GM18519 (cell line): ENCODE data around the gene CRB2.

ENCODE experiments used
- ATAC-seq: cut with Tn5 transposase; IDR thresholded peaks from one replicate; pipeline ENCODE4 v1.9.1; 2021; ENCODE audit warnings: mild to moderate bottlenecking, moderate library complexity; ENCODE audit not compliant: unreplicated experiment, low FRiP score

Gene CRB2

DNA sequence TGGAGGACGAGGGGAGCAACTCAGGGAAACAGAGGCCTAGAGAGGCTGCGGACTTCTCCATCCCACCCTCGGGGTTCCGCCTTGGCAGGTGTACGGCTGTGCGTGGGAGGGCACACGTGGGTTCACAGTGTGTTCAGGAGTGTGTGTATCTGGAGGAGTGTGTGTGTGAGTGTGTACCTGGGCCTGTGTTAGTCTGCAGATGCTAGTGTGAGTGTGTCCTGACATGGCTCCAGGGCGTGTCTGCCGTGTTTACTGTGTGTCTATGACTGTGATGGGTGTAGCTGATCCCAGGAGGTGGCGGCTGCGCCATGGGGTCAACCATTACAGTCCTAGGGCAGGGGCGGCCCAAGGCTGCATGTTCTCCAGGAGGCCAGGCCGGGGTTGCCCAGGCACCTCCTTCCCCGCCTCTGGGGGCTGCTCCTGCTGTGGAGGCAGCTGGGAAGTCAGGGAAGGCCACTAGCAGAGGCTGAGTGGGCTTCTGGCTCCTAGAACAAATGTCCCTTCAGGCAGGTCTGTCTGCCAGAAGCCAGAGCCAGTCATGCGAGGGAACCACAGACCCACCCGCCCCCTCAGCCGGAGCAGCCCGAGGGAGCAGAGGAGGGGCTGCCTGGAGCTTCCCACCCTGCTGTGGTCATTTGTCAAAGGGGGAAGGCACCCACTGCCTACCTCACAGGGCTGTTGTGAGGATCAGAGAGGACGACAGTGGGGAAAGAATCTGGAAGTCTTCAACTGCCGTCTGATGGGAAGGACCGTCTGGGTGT is 21.4 kb downstream of the CRB2 start:
- ATAC-seq = no peak

DNA sequence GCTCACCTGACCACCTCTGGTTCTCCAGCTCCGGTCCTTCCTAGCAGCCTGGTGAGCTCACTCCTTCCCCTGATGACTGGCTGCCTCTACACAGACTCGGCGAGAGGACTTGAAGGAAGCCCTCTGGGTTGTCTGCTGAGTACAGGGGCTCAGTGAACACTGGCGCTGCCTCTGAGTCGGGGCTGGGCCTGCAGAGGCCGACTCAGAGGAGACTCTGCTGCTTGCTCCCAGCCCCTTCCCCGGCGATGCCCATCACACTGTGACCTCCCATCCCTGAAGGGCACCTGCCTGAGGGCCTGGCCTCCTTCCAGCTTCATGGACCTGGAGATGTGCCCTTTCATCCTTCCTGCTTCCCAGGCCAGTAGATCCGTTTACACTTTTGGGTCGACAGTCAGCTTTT is 22.0 kb downstream of the CRB2 start:
- no peak for ATAC-seq

GRCh38 chr9:123378956-123379660 is 23.1 kb downstream of the CRB2 start:
- no peak for ATAC-seq

- ATAC-seq = no peak
These were observed 25.1 kb downstream of the CRB2 start for GRCh38 chr9:123380852-123381705.

- ATAC-seq = no peak
These were observed 26.9 kb downstream of the CRB2 start for GRCh38 chr9:123382653-123383511.

DNA sequence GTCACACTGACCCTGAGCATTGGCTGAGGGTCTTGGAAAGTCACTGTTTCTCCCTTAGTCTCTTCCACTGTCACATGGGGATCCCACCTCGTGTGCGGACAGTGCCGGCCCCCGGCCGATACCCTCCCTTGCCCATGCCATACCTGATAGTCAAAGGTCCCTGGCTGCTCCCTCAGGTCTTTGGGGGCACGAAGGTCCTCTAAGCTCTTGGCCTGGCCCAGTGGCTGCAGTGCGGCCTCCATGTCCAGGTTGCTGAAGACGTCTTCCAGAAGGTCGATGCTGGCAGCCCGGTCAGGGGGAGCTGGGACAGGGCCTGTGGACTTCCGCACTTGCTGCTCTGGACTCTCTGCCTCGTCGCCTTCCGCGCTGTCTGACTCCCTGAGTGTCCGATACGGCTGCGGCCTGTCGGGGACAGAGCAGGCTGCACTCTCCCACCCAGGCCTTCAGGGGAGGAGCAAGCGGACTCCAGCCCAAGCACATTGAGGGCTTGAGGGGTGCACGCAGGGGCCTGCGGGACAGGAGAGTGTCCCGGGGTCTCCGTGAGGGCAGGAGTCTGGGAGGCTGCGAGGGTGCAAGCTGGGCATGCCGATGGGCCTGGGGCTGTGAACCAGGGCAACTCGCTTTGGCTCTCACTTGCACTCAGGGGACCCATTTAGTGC is 27.6 kb downstream of the CRB2 start:
- ATAC-seq = no peak

- ATAC-seq = no peak
These were observed 31.7 kb downstream of the CRB2 start for GRCh38 chr9:123387686-123388085.

- no peak for ATAC-seq
These were observed 33.1 kb downstream of the CRB2 start for GRCh38 chr9:123389070-123389469.

- ATAC-seq = no peak
These were observed 33.7 kb downstream of the CRB2 start for GRCh38 chr9:123389698-123390097.

GRCh38 chr9:123390337-123391135 is 34.5 kb downstream of the CRB2 start:
- no peak for ATAC-seq

GRCh38 chr9:123391233-123391632 is 35.2 kb downstream of the CRB2 start:
- no peak for ATAC-seq

- ATAC-seq = no peak
These were observed 35.9 kb downstream of the CRB2 start for GRCh38 chr9:123391946-123392345.

GRCh38 chr9:123392802-123393201 is 36.8 kb downstream of the CRB2 start:
- no peak for ATAC-seq

- no peak for ATAC-seq
These were observed 38.6 kb downstream of the CRB2 start for GRCh38 chr9:123394291-123395235.

GRCh38 chr9:123395276-123395688 is 39.3 kb downstream of the CRB2 start:
- ATAC-seq = no peak

DNA sequence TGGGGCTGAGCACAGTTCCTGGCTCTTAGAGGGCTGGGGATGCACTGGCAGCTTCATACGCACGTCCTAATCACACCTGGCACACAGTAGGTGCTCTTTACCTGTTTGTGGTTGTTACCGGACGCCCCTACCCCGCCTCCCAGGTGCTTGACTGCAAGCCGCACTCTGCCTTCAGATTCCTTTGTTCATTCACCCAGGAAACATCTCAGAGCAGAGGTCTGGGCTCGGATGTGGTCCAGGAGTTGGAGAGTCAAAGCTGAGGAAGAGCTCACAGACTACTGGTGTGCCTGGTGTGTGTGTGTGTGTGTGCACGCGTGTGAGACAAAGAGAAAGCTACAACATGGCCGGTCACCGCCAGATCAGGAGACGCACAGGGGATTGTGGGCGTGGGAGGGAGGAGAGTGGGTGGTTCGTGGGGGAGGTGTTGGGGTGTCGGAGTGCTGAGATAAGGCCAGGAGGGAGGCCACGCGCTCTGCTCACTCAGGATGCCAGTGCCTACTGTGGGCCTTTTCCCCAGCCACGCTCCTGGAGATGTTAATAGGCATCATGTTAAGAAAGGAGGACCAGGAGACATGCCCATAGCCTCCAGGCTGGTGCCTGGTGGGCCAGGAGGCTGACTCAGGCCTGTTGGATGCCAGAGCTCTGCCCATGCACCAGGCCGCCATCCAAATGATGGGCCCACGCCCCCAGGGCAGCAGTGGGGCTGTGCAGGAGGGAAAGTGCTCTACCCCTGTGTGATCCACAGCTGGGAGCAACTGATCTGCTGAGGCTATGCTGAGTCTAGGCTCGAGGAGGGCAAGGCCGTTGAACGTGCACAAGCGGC is 39.9 kb downstream of the CRB2 start:
- no peak for ATAC-seq

DNA sequence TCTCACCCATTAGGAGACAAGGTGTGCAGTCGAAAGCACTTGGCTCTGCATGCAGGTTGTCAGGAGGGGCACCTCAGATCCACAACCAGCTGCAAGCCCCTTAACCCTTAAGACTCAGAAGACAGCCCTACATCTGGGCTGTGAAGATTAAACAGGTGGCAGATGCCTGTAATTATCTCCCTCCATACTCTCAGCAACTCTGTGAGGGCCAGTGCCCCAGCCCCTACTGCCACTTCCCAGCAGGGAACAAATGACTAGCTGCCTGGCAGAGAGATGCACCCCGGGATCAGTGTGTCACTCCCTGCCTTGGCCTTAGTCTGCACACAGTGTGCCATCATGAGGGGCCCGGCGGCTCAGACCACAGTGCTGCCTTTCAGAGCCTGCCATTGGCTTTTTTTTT is 42.0 kb downstream of the CRB2 start:
- no peak for ATAC-seq
